GM18909 (cell line): ENCODE data around the gene STX8.

ENCODE experiments used
- ATAC-seq: cut with Tn5 transposase; IDR thresholded peaks from one replicate; pipeline ENCODE4 v1.9.1; 2021; ENCODE audit warnings: mild to moderate bottlenecking; ENCODE audit not compliant: unreplicated experiment, poor library complexity

Gene STX8

DNA sequence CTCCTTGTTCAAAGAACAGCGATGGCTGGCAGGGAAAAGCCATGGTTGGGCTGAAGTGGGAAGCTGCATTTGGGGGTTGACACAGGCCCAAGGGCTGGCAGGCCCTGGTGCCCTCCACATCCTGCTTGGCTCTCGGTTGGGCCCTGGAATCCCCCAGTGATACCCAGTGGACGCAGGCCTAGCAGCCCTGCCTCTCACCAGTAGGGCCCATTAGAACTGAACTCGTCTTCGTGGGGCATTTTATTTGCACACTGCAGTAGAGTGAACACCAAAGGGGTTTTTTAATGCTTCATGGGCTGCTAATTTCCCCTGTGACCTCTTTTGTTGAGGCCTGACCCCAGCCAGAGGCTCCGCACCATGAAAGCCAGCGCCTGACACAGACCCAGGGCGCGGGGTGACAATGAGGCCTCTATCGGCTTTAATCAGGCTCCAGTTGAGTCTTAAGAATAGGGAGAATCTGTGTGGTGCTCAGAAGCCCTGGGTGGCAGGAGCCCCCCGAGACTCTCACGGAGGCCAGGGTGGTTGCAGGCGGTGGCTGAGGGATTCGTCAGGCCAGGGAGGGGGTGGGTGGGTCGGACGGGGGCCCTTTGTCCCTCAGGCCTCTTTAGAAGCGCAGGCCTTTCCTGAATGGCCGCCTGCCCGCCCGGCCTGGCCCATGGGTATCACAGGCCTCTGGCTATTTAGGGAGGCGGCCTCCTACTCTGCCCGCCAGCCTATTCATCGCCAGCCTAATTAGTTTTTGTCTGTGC, 355.0 kb downstream of the STX8 start:
- no peak for ATAC-seq

DNA sequence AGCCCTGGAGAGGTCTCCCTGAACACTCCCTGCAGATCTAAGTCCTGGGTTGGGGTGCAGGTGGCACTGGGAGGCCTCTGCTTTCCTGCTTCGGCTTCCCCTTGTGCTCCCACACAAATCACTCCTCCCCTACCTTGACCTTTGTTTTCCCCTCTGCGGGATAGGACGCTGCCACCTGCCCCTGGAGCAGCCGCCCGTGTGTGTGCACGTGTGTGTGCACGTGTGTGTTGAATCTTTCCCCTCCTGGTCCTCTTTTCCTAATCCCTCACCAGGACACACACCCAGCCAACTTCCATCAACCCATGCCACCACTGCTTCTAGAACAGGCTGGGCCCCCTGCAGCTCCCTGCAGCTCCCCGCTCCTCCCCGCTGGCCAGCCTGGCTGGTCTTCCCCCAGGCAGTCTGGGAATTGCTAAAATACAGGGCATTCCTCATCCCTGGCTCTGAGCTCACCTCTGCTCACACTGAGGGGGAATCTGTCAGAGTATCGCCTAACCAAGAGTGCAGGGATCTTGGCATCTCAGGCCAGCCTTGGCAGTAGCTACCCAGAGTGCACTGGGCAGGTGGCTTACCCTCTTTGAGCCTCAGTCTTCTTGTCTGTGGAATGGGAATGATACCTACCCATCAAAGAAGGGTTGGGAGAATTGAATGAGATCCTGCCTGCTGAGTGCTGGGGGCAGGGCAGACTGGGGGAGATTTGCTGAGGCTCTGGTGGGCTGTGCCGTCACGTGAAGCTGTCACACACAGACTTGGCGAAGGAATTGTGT, 355.8 kb downstream of the STX8 start:
- ATAC-seq = no peak

DNA sequence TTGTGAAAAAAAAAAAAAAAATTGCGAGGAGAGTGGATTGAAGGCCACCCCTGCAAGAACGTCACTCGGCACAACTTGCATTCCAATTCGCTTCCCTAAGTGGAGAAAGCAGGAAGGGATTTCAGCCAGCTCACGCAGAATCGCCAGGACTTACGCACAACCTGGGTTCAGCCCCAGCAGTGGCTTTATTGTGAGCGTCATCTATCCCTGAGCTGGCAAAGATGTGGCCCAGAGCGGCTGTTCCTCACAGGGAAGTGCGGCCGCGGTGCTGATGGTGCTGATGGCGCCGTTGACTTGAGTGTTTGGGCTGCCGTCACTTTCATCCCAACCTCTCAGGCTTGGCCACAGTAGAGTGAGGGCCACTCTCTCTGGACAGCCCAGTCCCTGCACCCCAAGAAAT, 356.7 kb downstream of the STX8 start:
- ATAC-seq = no peak

DNA sequence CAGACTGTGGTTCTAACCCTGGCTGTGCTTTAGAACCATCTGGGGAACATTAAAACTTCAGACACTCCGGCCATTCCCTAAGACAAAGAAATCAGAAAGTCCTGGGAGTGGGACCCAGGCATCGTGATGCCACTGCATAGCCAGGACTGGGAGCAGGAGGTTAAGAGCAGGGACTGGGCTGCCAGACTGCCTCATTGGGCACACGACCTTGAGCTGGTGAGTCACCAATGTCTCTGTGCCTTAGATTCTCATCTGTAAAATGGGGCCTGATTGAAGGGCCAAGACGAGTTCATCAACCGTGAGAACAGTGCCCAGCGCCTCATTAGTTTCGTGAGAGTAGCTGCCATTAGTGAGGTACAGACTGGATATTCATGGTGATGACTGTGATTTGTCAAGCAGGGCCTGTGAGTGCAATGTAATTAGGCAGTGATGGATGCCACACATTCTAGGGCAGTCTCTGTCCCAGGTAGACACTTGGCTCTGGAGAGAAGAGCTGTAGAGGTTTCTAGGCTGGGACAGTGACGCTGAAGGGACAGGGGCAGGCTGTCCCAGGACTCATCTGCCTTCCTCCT, 357.5 kb downstream of the STX8 start:
- no peak for ATAC-seq

DNA sequence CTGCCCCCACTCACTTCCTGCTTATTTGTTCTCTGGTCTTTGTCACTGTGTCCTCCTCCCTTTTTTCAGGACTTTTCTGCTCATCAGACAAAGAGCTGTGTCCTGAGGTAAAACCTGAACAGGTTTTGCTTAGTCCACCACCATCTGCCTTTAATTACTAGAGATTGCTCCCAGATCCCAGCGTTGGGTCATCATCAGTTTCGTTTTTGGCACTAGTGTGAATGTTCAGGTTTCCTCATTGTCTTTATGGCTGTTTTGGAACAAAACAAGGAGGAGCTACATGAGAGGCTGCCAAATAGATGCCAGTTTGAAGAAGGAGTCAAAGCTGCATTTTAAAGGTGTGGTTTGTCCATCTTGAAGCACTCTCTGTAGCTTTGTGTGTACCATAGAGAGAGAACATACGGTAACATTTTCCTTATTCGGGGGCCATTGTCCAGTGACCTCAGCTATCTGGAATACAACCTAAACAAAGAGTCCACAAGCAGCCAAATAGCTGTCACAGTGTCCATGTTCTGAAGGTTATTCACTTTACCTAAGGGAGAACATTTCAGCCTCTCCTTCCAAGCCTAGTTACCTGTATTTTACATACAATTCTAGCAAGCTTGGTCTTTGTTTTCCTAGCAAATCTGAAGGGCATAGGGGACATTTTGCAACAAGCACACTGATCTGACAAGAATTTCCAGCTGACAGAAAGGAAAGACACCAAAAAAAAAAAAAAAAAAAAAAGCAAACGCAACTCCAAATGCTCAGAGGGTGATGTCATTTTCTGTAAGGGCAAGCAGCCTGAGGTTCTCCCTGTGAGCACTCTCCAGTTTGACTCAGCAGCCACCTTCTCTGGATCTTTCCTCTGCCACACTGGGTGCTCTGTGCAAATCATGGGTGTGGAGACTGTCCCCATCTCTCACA, 358.2 kb downstream of the STX8 start:
- ATAC-seq = no peak

DNA sequence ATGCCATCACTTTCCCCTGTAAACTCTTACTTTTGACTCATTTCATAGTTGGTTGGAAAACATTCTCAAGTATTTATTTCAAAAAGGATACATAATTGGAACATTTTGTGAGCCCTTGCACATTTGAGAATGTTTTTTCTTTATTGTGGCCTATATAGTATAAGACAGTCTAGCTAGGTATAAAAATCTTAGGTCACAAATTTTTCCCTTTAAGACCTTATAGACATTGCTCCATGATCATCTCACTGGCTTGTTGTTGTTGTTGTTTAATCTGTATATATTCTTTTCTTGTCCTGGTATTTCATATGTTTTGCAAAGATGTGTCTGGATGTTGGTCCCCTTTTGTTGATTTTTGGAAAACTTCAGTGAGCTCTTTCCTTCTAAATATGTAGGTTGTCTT, 360.2 kb downstream of the STX8 start:
- no peak for ATAC-seq

DNA sequence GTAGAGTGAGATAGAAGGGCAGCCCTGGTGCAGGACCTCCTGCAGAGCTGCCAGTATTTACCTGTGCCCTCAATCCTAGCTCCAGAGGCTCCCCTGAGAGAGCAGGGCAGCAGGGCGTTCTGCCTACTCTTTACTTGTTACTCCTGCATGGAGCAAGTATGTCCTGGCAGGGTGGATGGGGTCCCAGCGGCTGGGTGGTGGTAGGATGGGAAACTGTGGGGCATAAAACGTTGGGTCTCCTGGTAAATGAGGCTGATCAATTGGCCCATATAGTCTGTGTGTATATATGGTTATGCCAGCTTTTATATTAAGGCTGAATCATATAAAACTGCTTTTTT, 362.3 kb downstream of the STX8 start:
- ATAC-seq = no peak

DNA sequence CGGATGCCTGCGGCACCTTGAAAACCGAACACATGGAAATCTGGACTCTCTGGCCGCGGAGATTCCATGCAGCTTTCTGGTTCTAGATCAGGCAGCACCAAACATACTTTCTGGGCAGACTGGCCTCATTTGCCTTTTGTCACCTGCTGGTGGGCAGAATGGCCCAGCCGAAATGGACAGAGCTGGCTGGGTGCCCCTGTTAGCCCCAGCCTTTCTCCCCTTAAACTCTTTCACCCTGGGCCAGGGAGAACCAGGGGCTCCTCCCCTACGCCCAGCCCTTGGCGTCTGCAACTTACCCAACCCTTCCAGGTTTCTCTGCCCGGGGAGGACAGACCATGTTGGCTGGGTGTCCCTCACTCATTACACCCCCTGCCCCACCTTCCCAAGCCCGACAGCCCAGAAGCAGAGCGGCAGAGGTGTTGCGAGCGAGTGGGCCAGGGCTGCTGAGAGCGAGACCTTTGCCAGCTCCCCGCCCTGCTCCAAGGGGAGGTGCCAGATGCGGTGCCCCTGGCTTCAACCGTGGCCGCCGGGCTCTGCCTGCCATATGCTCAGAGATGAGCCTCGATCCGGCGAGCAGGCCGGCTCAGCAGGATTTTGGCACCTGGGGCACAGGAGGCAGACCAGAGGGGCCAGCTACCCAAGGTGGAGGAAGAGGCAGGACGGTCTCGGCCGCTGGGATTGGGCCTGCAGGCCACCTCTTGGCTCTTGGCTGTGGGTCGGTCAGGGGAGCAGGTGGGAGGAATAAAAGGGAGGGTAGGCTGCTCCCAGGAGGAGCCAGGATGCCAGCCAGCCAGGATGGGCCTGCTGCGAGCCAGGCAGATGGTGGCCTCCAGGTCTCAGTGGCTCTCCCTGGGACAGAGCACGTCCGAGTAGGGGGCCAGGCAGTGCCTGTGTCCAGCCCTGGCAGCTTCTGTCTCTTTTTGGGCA, 363.0 kb downstream of the STX8 start:
- ATAC-seq = no peak

DNA sequence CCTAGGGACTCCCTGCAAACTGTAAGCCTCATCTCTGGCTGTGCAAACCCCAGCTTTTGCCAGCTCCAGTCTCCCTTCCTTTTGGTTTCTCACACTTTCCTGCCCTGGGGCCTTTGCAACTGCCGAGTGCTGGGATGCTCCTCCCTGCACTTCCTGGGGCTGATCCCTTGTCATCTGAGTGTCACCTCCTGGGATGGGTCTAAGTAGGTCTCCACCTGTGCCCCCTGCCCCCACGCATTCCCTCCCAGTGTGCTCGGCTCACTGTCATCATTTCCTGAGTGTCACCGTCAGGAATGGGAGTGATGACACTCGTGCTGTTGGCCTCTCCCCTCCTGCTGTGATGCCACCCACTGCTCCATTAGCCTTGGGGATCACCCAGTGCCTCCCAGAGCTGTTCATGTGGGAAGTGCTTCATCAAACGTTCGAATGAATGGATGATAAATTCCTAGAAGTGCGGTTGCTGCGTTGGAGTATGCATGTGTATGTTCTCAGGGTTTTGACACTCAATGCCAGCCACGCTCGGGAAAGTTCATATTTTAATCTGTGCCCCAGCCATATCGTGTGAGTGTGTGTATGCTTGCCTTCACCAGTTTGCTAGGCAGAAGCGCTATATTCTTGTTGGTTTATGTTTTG, 364.4 kb downstream of the STX8 start:
- ATAC-seq = no peak

DNA sequence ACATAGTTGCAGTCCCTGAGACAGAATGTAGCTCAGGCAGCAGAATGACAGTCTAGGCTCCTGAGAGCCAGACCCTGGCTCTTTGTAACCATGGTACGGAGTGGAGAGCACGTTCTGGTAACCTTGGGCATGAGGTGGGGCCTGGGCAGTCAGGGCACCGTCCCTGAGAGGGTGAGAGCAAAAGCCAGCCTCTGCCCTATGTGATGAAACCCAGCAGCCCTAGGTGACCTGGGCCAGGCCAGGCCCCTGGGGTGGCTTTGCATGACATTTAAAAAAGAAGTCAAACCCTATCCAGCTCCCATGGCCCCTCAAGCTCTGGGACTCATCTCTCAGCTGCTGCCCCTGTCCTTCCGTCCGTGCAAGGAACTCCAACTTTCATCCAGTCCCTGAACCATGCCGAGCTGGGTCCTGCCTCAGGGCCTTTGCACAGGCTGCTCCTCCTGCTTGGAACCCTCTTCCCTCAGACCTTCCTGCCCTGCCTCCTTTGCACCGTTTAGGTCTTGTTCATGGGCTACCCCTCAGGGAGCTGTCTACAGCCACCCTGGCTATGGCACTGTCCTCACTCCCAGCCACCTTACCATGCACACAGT, 365.7 kb downstream of the STX8 start:
- ATAC-seq = no peak

DNA sequence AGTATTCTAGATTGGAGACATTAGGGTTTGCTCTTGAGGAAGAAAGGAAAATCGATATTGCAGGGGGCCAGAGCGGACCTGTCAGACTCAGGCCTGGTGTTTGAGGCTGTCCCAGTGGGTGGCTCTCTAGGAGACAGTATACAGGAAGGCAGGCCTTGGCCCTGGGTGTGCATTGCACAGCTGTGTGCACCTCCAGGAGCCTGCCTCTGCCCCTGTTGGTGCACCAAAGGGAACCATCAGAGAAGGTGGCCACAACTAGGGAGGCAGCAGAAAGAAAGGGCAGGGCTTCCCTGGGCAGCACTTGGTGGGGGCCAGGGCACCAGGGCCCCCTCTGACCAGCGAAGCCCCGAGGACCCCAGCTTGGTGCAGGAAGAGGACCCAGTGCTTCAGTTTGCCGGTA, 366.3 kb downstream of the STX8 start:
- no peak for ATAC-seq

DNA sequence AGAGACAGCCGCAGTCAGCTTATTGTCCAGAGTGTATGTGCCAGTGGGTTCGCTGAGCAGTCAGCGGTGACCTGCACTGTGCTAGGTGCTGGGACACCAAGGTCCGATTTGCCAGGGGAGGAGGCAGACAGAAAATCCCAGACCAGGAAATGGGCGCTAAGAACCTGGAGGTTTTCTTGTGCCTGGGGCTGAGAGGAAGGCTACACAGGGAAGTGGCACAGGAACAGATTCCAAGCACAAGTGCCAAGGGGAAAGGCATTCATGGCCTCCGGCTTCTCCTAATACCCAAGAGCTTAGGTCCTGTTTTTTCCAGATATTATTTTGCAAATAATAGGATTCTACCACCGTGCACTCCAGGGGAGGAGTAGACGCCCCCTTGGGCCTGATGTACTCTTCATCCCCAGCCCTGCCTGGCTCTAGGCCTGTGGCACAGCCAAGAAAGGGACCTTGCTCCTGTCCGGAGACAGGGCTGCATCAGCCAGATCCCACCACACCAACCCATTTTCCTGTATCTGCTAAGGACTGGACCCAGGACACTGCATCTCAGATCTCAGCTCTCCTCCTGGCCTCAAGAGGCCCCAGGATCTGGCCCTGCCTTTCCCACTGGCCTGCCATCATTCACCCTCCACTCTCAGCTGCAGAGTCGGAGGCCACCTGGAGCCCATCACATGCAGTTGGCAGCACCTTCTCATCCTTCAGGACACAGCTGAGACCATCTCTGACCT, 367.1 kb downstream of the STX8 start:
- ATAC-seq = no peak

DNA sequence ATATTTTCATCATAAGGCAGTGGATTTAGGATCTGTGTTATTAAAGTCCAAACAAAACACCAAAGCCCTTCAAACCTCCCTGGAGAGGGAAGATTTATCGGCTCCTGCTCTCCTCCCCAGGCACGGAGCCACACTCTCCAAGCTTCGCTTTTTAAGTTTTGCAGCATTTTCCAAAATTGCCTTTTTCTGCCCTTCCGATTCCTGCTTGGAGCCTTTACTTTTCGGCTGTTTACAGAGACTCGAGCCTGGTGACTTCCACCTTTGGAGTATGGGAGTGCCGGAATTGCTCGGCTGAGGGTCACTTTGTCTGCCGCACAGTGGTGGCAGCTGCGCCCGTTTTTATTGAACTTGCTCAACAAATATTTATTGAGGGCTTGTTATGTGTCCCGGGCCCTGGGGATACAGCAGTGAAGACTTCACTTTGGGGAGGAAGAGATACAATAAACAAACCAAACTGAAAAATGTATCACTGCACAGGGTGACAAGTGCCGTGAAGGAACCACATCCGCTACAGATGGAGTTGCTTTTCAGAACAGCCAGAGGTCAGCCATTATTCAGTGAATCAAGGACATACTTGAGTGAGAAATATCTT, 368.8 kb downstream of the STX8 start:
- ATAC-seq = no peak

DNA sequence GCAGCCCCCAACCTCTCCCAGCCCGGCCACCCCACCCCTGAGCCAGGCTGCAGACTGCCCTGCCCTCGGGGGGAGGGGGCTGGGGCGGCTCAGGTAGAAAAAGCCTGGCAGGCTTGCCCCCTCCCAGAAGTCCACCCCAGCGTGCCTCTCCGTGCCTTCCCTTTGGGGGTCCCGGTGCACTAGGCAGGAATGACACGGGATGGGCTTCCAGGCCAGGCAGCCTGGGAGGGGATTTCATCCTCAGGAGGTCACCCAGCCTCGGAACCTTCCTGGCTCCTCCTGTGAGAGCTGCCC, 369.3 kb downstream of the STX8 start:
- no peak for ATAC-seq

DNA sequence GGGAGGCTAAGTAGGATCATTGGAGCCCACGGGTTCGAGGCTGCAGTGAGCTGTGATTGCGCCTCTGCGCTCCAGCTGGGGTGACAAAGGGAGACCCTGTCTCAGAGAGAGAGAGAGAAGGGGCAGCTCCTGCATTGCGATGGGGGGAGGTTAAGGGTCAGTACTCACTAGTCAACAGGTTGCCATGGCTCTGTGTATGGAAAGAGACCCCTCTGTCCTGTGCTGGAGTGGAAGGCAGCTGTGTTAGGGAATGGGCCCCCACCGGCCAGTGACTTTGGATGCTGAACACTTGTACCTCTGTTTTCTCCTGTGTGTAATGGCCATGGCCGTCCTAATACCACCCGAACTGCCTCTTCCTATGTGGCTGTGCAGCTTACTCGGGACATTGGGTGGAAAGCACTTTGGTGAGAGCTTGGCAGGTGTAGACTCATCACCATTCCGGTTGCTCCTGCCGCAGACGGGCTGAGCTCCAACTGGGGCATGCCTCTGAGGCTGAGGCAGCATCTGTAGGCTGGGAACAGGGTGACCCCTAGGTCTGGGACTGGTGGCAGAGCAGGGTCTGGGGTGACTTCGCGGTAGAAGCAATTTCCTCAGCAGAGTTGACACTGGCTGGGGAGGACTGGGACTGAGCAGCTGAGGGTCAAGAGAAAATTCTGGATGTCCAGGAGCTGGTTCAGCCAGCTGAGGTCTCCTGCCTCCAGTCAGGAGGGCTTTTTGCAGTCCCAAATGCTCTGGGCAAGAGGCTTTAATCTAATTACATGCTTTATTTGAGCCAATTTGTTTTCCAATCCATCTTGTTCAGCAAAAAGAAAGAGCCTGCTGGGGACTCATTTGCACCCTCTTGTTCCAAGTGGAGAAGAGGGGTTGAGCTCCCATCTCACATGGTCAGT, 369.9 kb downstream of the STX8 start:
- no peak for ATAC-seq

DNA sequence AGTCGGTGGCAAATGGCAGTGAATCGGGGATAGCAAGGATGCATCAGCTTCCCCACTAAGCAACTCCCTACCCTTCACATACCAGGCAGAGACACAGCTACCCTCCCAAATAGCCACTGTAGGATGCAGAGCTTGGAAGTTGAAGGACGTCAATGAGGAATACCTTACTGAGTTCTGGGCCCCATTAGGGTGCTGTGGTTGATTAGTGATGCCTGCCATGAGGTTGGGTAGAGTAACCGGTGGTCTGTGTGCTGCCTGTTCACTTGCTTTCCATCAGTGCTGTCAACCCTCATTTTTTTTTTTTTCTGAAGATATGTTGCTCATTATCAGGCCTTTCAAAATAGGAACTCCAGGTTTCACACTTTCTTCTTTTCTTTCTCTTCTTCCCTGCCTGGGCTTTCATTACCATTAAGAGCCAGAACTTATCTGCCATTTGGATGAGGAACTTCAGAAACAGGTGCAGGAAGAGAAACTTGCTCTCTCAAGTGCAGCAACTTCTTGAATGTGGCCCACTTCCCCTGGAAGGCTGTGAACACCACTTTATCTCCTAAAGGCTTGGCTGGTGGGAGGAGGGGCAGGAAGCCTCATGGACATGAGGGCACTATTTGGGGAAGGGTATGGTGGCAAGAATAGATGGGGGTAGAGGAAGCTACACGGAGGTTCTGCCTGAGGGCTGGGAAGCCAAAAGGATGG, 370.8 kb downstream of the STX8 start:
- ATAC-seq = no peak
